ENCODE data around the gene HNRNPD.
"Not testable (repeated sequence)": the region's sequence is repeated elsewhere in the genome, so short reads cannot be mapped to it uniquely, and the experiment has no call there.

The HNRNPD gene

GRCh38 chr4:82373816-82374625, at the start of gene HNRNPD:
Gene HNRNPD (minus strand): TSS chr4:82373991. CDS start chr4:82373678, 313 bp downstream.
- peak; percentile 88 for DNase-seq

- DNase-seq, result no peak
Measured at GRCh38 chr4:82422616-82423015, 48.8 kb upstream of the HNRNPD start.

GRCh38 chr4:82421796-82422560, 48.2 kb upstream of the HNRNPD start:
- DNase-seq, result no peak

GRCh38 chr4:82419451-82419850, 45.7 kb upstream of the HNRNPD start:
- no peak for DNase-seq

- DNase-seq, result no peak
Measured at GRCh38 chr4:82415922-82416365, 42.2 kb upstream of the HNRNPD start.

- not testable (repeated sequence) for DNase-seq
Measured at GRCh38 chr4:82415061-82415460, 41.3 kb upstream of the HNRNPD start.

GRCh38 chr4:82403725-82404124, 29.9 kb upstream of the HNRNPD start:
- no peak for DNase-seq

- DNase-seq, result no peak
Measured at GRCh38 chr4:82402196-82402775, 28.5 kb upstream of the HNRNPD start.

- DNase-seq, result no peak
Measured at GRCh38 chr4:82401600-82401999, 27.8 kb upstream of the HNRNPD start.

- no peak for DNase-seq
Measured at GRCh38 chr4:82398263-82398662, 24.5 kb upstream of the HNRNPD start.

GRCh38 chr4:82397527-82397926, 23.7 kb upstream of the HNRNPD start:
- DNase-seq, result no peak

- no peak for DNase-seq
Measured at GRCh38 chr4:82394896-82395295, 21.1 kb upstream of the HNRNPD start.

GRCh38 chr4:82390061-82390460, 16.3 kb upstream of the HNRNPD start:
- not testable (repeated sequence) for DNase-seq

- no peak for DNase-seq
Measured at GRCh38 chr4:82388405-82388804, 14.6 kb upstream of the HNRNPD start.

GRCh38 chr4:82386312-82386711, 12.5 kb upstream of the HNRNPD start:
- DNase-seq, result not testable (repeated sequence)

- no peak for DNase-seq
Measured at GRCh38 chr4:82382751-82383150, 9.0 kb upstream of the HNRNPD start.

GRCh38 chr4:82381661-82382296, 8.0 kb upstream of the HNRNPD start:
- no peak for DNase-seq

- DNase-seq, result no peak
Measured at GRCh38 chr4:82381235-82381634, 7.4 kb upstream of the HNRNPD start.

- DNase-seq, result no peak
Measured at GRCh38 chr4:82380831-82381230, 7.0 kb upstream of the HNRNPD start.

GRCh38 chr4:82380344-82380743, 6.6 kb upstream of the HNRNPD start:
- no peak for DNase-seq

- no peak for DNase-seq
Measured at GRCh38 chr4:82376109-82376508, 2.3 kb upstream of the HNRNPD start.

GRCh38 chr4:82373486-82373815, 340 bp downstream of the HNRNPD start:
- DNase-seq, result no peak
